HG02938 (cell line): ENCODE measurements around the gene MEG3.

Source experiments
- ATAC-seq: cut with Tn5 transposase; IDR thresholded peaks from one replicate; pipeline ENCODE4 v1.9.1; 2021; ENCODE audit warnings: mild to moderate bottlenecking, moderate library complexity; ENCODE audit not compliant: unreplicated experiment

Gene MEG3

DNA sequence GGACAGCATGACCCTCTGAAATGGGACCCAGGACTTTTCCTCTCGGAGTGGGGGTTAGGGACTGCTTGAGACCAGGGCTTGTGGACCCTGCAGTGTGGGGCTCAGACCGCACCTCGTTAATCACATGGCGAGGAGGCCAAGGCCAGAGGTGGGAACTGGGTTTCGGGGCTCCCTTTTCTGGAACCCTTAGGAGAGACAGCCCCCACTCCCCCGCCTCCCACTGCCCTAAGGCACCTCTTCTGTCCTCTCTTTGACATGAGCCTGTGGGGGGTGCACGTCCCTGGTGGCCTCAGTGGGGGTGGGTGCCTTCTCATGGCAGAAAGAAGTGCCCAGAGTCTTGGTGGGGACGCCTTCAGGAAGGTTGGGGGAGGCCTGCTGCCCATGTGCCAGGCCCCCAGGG, 53.3 kb downstream of the MEG3 start:
- no peak for ATAC-seq

DNA sequence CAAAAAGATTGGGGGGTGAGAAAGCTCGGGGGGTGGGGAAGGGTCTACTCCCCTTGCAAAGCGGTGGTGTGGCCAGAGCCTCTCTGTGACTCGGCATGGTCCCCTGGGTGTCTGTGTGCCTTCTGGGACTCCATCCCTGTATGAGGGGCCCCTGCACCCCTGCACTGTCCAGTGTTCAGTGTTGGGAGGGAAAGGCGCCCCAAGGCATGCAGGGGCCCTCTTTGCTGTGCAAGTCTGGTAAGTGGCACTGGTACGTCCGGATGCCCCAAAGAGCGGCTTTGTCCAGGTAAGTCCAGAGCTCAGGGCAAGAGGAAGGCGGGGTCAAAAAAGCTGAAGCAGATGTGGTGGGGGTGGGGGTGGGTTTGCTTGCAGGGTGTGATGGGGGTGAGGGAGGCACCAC, 53.9 kb downstream of the MEG3 start:
- no peak for ATAC-seq

DNA sequence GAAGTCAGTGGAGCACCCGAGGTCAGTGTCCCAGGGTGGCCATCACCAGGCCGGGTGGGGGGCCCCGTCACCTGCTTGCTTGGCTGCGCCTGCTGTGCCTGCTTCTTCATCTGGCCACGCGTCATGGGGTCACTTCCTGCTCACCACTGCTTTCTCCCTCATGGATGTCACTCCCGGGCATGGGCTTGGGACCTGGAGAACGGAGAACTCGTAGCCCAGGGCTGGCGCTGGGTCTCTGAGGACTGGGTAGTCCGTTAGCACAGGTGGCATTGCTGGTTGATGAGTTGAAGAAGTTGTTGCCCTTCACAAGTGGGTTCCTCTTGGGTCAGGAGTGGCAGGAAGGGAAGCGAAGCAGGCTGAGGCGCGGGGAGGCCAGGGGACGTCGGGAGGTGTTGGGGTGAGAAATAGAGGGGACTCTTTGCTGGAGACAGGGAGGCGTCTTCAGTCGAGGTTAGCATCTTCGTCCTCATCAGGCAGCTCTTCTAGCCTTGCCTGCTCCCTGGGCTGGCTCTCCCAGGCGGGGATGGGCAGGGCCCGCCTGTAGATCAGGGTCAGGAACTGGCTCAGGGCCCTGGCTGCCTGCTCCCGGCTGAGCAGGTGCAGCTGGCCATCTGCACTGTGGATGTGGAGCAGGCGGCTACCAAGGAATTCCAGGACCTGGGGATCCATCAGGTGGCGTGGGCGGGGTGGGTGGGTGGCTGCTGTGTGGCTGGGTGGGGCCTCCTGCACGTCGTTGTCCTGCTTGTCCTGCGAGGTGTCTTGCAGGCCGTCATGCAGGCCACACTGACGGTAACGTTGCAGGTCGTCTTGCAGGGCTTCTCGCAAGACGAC, 54.6 kb downstream of the MEG3 start:
- no peak for ATAC-seq

DNA sequence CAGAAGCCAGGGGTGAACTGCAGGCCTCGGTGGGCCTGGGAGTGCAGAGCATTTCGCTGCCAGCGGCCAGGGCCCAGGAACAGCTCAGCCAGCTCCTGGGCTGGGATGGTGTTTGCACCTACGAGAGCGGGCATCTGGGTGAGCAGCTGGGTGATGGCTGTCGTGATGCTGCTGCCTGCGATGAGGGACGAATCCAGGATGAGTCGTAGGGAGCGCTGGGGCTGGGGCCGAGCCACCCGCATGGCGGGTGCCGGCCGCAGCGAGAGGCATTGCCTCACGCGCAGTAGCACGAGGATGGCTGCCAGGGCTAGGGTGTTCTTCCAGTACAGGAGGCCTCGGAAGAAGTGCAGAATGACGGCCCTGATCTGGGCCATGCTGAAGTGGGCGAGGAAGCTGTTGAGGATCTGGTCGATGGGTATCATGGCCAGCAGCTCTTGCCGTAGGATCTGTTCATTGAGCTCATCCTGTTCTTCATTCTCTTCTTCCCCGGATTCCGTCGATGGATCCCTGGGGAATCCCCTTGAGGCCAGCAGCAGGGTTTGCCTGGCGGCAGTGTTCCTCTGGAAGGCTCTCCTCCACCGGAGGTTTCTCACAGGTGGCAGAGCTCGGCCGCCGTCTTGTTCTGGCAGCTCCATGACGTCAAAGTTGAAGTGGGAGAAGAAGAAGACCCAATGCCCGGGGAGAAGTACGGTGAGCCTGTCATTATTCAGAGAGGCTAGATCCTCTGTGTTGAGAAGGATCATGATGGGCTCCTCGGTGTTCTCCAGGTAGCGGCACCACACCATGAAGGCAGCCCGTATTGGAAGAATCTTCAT, 55.5 kb downstream of the MEG3 start:
- no peak for ATAC-seq

DNA sequence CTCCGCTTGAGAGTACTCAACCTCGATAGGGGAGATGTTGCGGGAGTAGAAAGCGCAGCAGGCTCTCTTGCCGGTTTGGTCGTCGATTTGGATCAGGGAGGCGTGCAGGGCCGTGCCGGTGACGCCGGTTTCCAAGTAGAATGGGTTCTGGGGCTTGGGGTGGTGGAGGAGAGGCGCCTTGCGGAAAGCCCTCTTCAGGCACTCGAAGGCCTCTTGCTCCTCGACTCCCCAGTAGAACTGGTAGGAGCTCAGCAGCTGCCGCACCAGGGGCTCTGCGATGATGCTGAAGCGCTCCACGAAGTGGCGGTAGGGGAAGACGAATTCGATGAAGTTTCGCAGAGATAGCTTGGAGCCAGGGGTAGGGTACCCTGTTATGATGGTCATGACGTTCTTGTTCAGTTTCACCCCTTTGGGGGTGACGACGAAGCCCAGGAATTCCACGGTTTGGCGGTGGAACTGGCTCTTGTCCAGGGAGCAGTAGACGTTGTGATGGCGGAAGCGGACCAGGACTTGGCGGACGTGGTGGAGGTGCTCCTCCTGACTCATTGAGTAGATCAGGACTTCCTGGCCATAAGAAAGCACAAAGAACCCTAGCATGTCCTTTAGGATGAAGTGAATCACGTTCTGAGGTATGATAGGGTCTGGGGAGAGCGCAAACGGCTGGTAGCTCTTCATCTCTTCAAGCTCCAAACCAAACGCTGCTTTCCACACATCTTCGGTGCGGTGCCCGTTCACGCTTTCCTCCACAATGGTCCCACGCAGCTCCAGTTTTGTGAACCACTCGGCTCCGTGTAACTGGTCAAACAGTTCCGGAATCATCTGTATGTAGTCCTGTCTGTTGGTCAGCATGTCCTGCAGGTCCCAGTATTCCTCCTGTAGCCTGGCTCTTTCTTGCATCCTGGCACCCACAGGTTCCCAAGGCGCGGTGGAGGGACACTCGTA, 56.4 kb downstream of the MEG3 start:
- ATAC-seq, result no peak

DNA sequence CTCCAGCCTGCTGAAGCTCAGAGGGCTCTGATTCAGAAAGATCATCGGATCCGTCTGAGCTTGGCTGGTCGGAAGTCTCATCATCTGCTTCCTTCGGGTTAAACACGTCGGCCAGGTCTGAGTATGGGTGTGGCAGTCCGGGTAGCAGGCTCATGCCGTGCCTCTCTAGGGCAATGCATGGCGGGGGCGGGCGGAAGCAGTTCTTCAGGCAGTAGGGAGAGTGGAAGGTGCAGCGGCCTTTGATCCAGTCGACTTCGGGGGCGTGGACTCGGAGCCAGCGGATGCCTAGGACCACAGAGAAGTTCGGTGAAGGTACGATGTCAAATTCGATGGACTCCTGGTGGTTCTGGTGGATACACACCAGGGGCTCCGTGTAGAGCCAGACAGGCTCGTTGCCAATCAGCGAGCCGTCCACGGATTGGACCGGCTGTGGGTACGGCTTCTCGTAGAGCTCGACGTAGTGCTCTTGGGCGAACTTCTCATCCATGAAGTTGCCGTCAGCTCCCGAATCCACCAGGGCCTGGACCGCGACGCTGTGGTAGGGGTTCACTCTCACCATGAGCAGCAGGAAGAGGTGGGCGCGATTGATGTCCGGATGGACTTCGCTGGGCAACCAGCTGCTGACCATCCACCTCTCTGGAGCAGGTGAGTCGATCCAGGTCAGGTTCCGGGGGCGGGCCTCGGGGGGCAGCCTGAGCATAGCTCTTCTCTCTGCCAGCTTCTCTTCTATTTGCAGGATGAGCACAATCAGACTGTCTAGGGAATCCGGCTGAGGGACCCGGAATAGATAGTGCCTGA, 57.3 kb downstream of the MEG3 start:
- ATAC-seq, result no peak

DNA sequence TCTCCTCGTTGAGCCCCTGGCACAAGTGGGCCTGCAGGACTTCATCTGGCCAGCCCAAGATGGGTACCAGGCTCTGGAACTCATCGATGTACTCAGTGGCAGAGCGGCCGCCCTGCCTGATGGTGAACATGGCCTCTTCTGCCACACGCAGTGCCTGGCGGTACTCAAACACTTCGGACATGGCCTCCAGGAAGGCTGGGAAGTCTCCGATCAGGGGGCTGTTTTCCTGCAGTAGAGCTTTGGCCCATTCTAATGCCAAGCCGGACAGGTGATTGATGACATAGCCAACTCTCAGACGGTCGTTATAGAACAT, 57.8 kb downstream of the MEG3 start:
- ATAC-seq, result no peak

DNA sequence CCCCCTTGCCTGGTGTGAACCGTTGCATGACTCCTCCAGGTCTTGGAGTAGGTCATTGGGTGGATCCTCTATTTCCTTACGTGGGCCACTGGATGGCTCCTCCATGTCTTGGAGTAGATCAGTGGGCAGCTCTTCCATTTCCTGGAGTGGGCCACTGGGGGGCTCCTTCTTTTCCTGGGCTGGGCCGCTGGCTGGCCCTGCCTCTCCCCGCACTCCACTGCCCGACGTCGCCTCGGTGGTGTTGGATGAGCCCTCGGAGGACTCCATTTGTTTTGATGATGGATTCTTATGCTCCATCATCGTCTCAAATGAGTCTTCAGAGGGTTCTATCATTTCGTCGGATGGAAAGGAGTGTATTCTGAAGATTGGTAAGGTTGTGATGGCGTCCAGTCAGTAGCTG, 58.5 kb downstream of the MEG3 start:
- ATAC-seq, result no peak

DNA sequence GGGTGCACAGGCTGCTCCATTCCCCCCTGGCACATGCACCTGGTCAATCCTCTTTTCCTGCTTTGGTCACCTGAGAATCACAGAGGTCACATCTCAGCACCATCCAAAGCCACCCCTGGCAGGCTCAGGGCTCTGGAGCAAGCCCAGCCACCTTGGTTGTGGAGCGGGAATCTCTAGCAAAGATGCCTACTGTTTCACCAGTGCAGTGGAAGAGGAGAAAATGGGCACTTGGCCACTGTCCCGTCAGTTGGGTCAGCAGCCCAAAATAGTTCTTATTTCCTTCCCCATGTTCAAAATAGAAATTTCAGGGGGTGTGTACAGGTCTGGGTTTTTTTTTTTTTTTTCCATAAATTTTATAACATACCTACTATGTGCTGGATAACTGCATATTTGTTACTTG, 59.3 kb downstream of the MEG3 start:
- ATAC-seq, result no peak

DNA sequence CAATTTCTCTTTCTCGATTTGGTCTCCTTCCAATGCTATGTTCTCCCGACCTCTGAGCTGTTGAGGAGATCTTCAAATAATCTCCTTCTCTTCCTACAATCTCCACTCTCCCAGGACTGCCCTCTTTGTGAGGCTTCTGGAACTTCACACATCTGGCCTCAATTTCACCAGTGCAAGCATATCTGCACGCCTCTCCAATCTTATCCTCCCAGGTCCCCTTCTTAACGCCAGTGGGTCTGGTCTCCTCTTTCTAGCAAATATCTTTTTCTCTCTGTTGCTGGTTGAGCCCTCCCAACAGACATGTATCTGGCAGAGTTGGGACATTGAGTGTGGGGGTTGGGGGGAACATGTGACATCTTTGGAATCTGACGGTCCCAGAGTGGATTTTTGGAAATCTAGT, 59.7 kb downstream of the MEG3 start:
- ATAC-seq, result no peak

DNA sequence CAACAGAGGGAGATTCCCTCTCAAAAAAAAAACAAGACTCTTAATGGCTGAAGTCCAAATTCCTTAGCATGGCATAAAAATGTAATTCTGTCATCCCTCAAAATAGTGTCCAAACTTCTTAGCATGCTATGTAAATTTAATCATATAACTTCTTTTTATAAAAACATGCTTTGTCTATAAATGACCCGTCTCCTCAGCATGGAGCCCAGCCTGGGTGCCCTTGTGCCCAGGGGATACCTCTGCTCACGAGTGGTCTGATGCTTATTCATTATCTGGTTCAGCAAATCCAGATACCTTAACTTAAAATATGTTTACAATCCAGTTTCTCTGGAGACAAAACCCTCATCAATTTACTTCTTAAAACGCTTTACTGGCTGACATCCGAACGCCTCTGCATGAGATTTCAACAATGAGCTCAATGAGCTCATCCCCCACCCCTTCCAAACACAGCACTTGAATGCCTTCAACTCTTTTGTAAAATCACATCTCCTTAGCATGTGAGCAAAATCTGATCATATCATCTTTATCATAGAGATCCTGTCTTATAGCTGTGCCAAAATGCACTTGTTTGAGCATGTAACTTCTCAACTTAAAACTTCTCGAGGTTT, 61.9 kb downstream of the MEG3 start:
- ATAC-seq, result no peak

DNA sequence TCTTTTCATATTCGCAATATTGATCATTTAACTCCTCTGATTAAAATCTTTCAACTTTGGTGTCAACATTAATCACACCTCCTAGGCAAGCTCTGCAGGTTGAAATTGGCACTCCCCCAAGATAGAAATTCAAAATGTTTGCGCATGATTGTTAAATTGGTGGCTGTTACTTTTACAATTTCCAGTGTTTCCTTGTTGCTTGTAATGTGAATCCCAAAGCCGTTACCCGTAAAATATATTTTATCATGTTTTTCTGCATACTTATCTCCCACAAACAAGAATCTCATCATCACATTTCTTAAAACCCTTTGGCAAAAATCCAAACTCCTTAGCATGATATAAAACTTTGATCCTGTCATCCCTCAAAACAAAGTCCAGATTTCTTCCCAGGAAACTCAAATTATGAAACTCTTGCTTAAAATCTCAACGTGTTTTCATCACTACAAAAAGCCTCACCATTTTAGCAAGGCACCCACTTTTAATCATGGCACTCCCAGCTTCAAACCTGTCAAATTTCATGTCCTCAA, 62.9 kb downstream of the MEG3 start:
- ATAC-seq, result no peak

DNA sequence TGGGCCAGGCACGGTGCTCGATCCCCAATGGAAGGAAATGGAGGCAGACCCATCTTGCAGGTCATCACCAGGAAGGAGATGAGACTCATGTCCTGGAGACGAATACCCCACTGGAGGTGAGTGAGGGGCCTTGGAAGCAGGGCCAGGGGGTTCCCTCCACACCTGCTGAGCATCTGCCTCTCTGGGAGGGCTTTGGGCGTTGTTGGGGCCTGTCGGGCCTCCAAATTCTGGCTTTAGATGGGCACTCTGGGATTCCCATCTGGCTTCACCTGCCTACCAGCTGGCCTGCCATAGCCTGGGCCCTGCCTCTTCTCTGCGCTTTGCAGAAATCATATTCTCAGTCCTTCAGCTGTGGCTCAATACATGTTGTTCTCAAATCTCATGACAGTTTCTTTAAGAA, 63.7 kb downstream of the MEG3 start:
- no peak for ATAC-seq

DNA sequence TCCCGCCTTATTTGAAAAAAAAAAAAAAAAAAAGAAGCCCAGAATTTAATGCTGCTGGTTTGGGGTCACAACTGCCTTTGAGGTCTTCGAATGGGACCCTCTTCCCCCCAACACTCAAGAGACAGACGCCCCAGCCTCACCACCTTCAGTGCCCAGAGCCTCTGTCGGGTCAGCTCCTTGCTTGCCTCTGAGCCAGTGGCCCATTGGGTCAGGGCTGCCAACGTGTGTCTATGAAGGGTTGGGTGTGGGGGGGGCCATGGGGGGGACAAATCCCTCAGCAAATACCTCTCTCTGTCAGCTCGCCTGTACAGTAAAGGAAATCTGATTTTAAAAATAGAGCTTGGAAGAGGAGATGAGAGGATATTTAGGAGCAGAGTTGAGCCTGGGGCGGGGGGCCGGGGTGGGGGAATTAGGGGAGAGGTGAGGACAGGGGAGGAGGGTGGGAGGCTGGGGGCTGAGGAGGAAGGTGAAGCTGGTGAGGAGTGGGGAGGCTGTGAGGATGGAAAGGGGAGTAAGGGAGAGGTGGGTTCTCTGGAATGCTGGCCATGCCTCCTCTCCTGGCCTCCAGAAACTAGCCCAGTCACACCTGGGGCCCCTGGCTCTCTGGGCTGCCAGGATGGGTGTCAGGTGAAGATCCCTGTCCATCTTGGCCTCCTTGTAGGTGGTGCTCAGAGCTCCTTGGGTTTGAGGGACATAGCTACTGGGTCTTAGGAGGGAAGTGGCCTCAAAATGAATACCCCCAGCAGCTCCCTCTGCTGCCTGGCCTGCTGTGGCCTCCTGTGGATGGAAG, 64.3 kb downstream of the MEG3 start:
- ATAC-seq, result no peak

DNA sequence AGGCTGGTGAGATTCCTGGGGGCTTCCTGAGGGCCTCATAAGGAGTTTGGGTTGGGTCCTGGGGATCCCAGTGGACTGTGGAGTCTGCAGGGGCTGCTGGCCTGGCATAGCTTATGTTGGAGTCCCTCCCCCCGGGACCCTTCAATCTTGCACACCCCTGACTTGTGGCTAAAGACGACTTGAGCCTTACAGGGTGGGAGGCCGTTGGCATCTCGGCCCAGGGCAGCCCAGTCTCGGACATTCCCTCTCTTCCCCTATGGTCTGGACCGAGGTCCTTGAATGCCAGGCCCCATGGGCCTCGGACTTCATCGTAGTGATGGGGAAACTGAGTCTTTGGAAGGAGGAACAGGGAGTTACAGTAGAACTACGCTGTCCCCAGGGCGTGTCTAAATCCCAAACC, 65.1 kb downstream of the MEG3 start:
- ATAC-seq, result no peak

DNA sequence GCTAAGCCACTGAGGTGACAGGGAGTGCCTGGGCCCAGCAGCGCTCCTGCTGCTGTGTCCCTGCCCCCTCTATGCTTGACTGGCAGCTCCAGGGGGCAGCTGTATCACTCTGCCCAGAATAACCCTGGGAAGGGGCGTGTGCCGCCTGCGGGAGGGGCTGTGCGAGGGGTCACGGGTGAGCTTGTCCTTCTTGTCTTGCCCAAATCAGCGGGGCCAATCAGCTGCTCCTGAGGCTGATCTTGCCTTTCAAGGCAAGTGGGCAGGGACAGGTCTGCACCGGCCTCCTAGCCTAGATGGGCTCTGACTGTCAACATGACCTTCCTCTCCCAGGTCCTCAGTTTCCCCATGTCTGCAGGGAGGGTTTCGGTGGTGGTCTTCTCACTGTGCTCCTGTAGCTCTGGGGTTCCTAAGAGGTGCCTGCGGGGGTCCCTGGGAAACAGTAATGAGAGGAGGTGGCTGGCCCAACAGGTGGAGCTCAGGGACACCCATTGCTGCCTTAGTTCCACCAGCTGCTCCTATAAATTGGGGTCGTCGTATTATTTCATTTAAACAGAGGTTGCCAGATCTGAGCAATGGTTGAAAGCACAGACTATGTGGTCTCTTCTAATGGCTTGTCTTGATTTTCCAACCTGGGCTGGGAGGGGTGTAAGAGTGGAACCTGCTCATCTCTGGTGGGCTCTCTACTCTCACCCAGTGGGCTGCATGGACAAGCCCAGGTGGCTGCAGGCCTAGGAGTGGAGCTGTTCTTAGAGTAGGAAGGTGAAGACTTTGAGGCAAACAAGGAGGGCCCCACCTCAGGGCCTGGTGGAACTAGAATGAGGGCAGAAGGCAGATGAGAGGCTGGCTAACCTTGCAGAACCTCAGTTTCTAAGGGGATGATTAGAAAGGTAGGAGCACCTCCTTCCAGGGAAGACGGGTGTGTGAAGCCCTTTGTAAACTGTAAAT, 65.9 kb downstream of the MEG3 start:
- no peak for ATAC-seq

DNA sequence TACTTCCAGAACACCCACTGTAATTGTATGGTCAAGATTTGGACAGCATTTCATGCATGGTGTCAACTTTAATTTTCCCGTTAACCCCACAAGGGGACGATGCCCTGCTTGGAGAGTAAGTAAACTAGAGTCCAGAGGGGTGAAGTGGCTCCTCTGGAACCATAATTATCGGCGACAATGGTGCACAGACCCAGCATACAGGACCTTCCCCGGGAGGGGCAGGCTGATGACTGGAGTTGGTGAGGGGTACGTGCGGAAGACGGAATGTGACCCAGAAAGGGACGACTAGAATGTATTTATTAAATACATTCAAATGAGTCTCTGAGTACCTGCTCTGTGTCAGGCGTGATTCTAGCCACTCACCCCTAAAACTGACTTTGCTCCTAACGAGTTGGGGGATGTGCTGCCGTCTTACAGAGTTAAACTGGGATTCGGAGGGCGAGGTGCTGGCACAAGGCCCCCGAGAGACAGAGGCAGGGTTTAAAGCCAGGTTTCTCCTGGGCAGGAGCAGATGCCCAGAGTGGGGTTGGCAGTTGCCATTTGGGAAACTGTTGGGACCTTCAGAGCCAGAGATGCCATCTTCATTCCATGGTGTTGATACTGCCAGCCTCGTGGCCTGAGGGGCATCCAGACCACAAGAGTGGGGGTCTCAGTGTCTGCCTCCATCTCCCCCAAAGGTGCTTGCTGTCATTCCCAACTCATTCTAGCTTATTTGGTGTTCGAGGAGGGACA, 66.7 kb downstream of the MEG3 start:
- ATAC-seq, result no peak
